ENCODE results near the gene DEDD2.

The DEDD2 gene

GRCh38 chr19:42254089-42254849 lies 36.8 kb upstream of the DEDD2 start:
- H4K20me1 ChIP-seq, result peaks cover 34% of the 10 kb centered on the region
- no peaks in the 10 kb centered on the region for H3K27me3 ChIP-seq
- peaks cover 15% of the 10 kb centered on the region for H3K36me3 ChIP-seq
- peak overlapping the region; percentile 79 for H3K4me2 ChIP-seq
- no peaks in the 10 kb centered on the region for H3K9me3 ChIP-seq
- H3K4me3 ChIP-seq, result peak overlapping the region; percentile 92
- H3K27ac ChIP-seq, result peak overlapping the region; percentile 94
- peaks cover 54% of the 10 kb centered on the region for H3K4me1 ChIP-seq
- peak overlapping the region; percentile 94 for H3K9ac ChIP-seq
- no peak for TF ChIP-seq Cebpa-rat (IDR thresholded peaks at IDR 0.05)

- peaks cover 23% of the 10 kb centered on the region for H3K36me3 ChIP-seq
- peak overlapping the region; percentile 94 for H3K9ac ChIP-seq
- H3K27ac ChIP-seq, result peak overlapping the region; percentile 94
- no peaks in the 10 kb centered on the region for H3K9me3 ChIP-seq
- H3K4me2 ChIP-seq, result peak overlapping the region; percentile 99
- no peak for TF ChIP-seq Cebpa-rat (IDR thresholded peaks at IDR 0.05)
- H3K27me3 ChIP-seq, result no peaks in the 10 kb centered on the region
- H3K4me1 ChIP-seq, result peaks cover 54% of the 10 kb centered on the region
- peaks cover 42% of the 10 kb centered on the region for H4K20me1 ChIP-seq
- H3K4me3 ChIP-seq, result peak overlapping the region; percentile 92
Observed at GRCh38 chr19:42253245-42254088, 36.0 kb upstream of the DEDD2 start.

GRCh38 chr19:42252365-42253244 lies 35.1 kb upstream of the DEDD2 start:
- Histone ChIP-seq H3K9ac (peak overlapping the region; percentile 85), H4K20me1 (peaks cover 44% of the 10 kb centered on the region), H3K4me1 (peaks cover 54% of the 10 kb centered on the region), H3K27ac (peak overlapping the region; percentile 86), H3K27me3 (no peaks in the 10 kb centered on the region), H3K4me2 (peak overlapping the region; percentile 99), H3K4me3 (peak overlapping the region; percentile 92), H3K36me3 (peaks cover 24% of the 10 kb centered on the region), H3K9me3 (no peaks in the 10 kb centered on the region)
- no peak for TF ChIP-seq Cebpa-rat (IDR thresholded peaks at IDR 0.05)

GRCh38 chr19:42251572-42252358 lies 34.3 kb upstream of the DEDD2 start:
- H3K9me3 ChIP-seq, result no peaks in the 10 kb centered on the region
- no peaks in the 10 kb centered on the region for H3K27me3 ChIP-seq
- TF ChIP-seq Cebpa-rat (IDR thresholded peaks at IDR 0.05), result no peak
- peak overlapping the region; percentile 92 for H3K4me3 ChIP-seq
- peaks cover 50% of the 10 kb centered on the region for H3K4me1 ChIP-seq
- peaks cover 49% of the 10 kb centered on the region for H4K20me1 ChIP-seq
- peaks cover 25% of the 10 kb centered on the region for H3K36me3 ChIP-seq
- peak overlapping the region; percentile 69 for H3K27ac ChIP-seq
- H3K4me2 ChIP-seq, result peak overlapping the region; percentile 99
- H3K9ac ChIP-seq, result peak overlapping the region; percentile 66

GRCh38 chr19:42250666-42251531 lies 33.4 kb upstream of the DEDD2 start:
- peak overlapping the region; percentile 72 for H3K9ac ChIP-seq
- no peaks in the 10 kb centered on the region for H3K27me3 ChIP-seq
- no peaks in the 10 kb centered on the region for H3K9me3 ChIP-seq
- H3K4me1 ChIP-seq, result peaks cover 52% of the 10 kb centered on the region
- peaks cover 32% of the 10 kb centered on the region for H3K36me3 ChIP-seq
- peak overlapping the region; percentile 99 for H3K4me2 ChIP-seq
- no peak for TF ChIP-seq Cebpa-rat (IDR thresholded peaks at IDR 0.05)
- peaks cover 52% of the 10 kb centered on the region for H4K20me1 ChIP-seq
- peak overlapping the region; percentile 50 for H3K4me3 ChIP-seq
- H3K27ac ChIP-seq, result peak overlapping the region; percentile 78

- peak overlapping the region; percentile 72 for H3K9ac ChIP-seq
- H3K4me1 ChIP-seq, result peaks cover 55% of the 10 kb centered on the region
- H3K36me3 ChIP-seq, result peaks cover 32% of the 10 kb centered on the region
- peak overlapping the region; percentile 50 for H3K4me3 ChIP-seq
- peak overlapping the region; percentile 99 for H3K4me2 ChIP-seq
- H3K27me3 ChIP-seq, result no peaks in the 10 kb centered on the region
- H4K20me1 ChIP-seq, result peaks cover 52% of the 10 kb centered on the region
- no peak for TF ChIP-seq Cebpa-rat (IDR thresholded peaks at IDR 0.05)
- no peaks in the 10 kb centered on the region for H3K9me3 ChIP-seq
- H3K27ac ChIP-seq, result peak overlapping the region; percentile 78
Observed at GRCh38 chr19:42250183-42250665, 32.7 kb upstream of the DEDD2 start.

- Histone ChIP-seq H4K20me1 (peaks cover 52% of the 10 kb centered on the region), H3K27me3 (no peaks in the 10 kb centered on the region), H3K4me2 (peak overlapping the region; percentile 99; the same call in 1 of the 2 replicates), H3K27ac (0 out of 2 replicates have a peak overlapping the region, but pooled peaks have one; percentile 78), H3K9ac (no peak overlapping the region), H3K4me3 (no peak overlapping the region), H3K9me3 (no peaks in the 10 kb centered on the region), H3K4me1 (peaks cover 59% of the 10 kb centered on the region), H3K36me3 (peaks cover 32% of the 10 kb centered on the region)
- no peak for TF ChIP-seq Cebpa-rat (IDR thresholded peaks at IDR 0.05)
Observed at GRCh38 chr19:42249769-42250168, 32.3 kb upstream of the DEDD2 start.
